ENCODE data around the gene DCBLD2.

GRCh38 chr3:98778383-98778782 is 123.1 kb downstream of the DCBLD2 start:
- TF ChIP-seq, protein P1, sequence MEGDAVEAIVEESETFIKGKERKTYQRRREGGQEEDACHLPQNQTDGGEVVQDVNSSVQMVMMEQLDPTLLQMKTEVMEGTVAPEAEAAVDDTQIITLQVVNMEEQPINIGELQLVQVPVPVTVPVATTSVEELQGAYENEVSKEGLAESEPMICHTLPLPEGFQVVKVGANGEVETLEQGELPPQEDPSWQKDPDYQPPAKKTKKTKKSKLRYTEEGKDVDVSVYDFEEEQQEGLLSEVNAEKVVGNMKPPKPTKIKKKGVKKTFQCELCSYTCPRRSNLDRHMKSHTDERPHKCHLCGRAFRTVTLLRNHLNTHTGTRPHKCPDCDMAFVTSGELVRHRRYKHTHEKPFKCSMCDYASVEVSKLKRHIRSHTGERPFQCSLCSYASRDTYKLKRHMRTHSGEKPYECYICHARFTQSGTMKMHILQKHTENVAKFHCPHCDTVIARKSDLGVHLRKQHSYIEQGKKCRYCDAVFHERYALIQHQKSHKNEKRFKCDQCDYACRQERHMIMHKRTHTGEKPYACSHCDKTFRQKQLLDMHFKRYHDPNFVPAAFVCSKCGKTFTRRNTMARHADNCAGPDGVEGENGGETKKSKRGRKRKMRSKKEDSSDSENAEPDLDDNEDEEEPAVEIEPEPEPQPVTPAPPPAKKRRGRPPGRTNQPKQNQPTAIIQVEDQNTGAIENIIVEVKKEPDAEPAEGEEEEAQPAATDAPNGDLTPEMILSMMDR (IDR thresholded peaks at IDR 0.05; ENCODE audit: poor library complexity): no peak
- no peak for TF ChIP-seq EZH2 (IDR thresholded peaks at IDR 0.05; ENCODE audit: borderline replicate concordance)

Measured in hepatocyte (in vitro differentiated cells).